SJSA1 (cell line): Measurements from ENCODE around the gene BHLHE40. TPM values are rescaled to one million over a fixed set of nuclear protein-coding genes. Genes with fewer than 3 reads are reported as not detected.

ENCODE experiments used
- DNase-seq, 2 experiments: peaks; one replicate each; pipeline ENCODE4 v3.0.0-alpha.2; 2015 to 2020; ENCODE audit warnings: low spot score in 2 of 2, low read depth in 1 of 2
- H3K27ac ChIP-seq: fragments of 250-450 bp; sonication (Bioruptor Pico); 2 replicates; pipeline ENCODE4 v1.5.1; 2020; ENCODE audit warnings: mild to moderate bottlenecking, moderate library complexity
- H3K27me3 ChIP-seq: fragments of 250-450 bp; sonication (Bioruptor Pico); replicated peaks from 2 replicates; pipeline ENCODE4 v1.5.1; 2020; ENCODE audit warnings: mild to moderate bottlenecking, moderate library complexity
- H3K36me3 ChIP-seq: fragments of 250-450 bp; sonication (Bioruptor Pico); 2 replicates; pipeline ENCODE4 v1.5.1; 2020; ENCODE audit warnings: mild to moderate bottlenecking
- H3K4me1 ChIP-seq: fragments of 250-450 bp; sonication (Bioruptor Pico); replicated peaks from 2 replicates; pipeline ENCODE4 v1.6.1; 2021; ENCODE audit warnings: mild to moderate bottlenecking
- H3K4me3 ChIP-seq: fragments of 250-450 bp; sonication (Bioruptor Pico); 2 replicates; pipeline ENCODE4 v1.5.1; 2020; ENCODE audit warnings: mild to moderate bottlenecking
- H3K9me3 ChIP-seq: fragments of 250-450 bp; sonication (Bioruptor Pico); replicated peaks from 2 replicates; pipeline ENCODE4 v1.5.1; 2020; ENCODE audit warnings: mild to moderate bottlenecking
- total RNA-seq: library from RNA; depleted of rRNA; stranded (reverse); fragments of >200 nt; shearing (Covaris generic); gene quantifications from 2 replicates; pipeline ENCODE4 v1.2.3, GENCODE V29; 2014

The BHLHE40 gene
- total RNA-seq, 1 experiment from 2014 or later: 8.4 TPM

- no peak for DNase-seq
- H3K9me3 ChIP-seq: no peaks in the 10 kb centered on the region
- peaks cover 19% of the 10 kb centered on the region for H3K4me1 ChIP-seq
These were observed 6.3 kb upstream of the BHLHE40 start for GRCh38 chr3:4972652-4973643.

GRCh38 chr3:4974154-4974553 is 5.1 kb upstream of the BHLHE40 start:
- H3K27ac ChIP-seq: no peak overlapping the region

More at GRCh38 chr3:4972652-4973643, 6.3 kb upstream of the BHLHE40 start:
- Histone ChIP-seq H3K36me3 (no peaks in the 10 kb centered on the region), H3K27me3 (no peaks in the 10 kb centered on the region), H3K27ac (no peak overlapping the region), H3K4me3 (no peak overlapping the region)

GRCh38 chr3:4976109-4976508 is 3.1 kb upstream of the BHLHE40 start:
- peaks cover 32% of the 10 kb centered on the region for H3K4me1 ChIP-seq
- H3K9me3 ChIP-seq: no peaks in the 10 kb centered on the region
- peak in 1 of 2 experiments; percentile 12 for DNase-seq
- no peak overlapping the region for H3K4me3 ChIP-seq
- H3K36me3 ChIP-seq: peaks cover 12% of the 10 kb centered on the region
- H3K27ac ChIP-seq: no peak overlapping the region
- no peaks in the 10 kb centered on the region for H3K27me3 ChIP-seq

More at GRCh38 chr3:4974154-4974553, 5.1 kb upstream of the BHLHE40 start:
- Histone ChIP-seq H3K27me3 (no peaks in the 10 kb centered on the region), H3K9me3 (no peaks in the 10 kb centered on the region), H3K4me1 (peaks cover 22% of the 10 kb centered on the region), H3K4me3 (no peak overlapping the region), H3K36me3 (no peaks in the 10 kb centered on the region)
- DNase-seq: no peak

GRCh38 chr3:4977001-4977852 is 2.0 kb upstream of the BHLHE40 start:
- Histone ChIP-seq H3K36me3 (peaks cover 22% of the 10 kb centered on the region), H3K4me1 (peaks cover 43% of the 10 kb centered on the region), H3K27me3 (no peaks in the 10 kb centered on the region), H3K9me3 (no peaks in the 10 kb centered on the region), H3K27ac (peak overlapping the region; percentile 94), H3K4me3 (peak overlapping the region; percentile 79)
- DNase-seq: peak; percentile 64 to 76

- DNase-seq: no peak
- Histone ChIP-seq H3K9me3 (no peaks in the 10 kb centered on the region), H3K27ac (peak overlapping the region; percentile 94), H3K4me3 (peak overlapping the region; percentile 79), H3K4me1 (peaks cover 49% of the 10 kb centered on the region), H3K27me3 (no peaks in the 10 kb centered on the region), H3K36me3 (peaks cover 28% of the 10 kb centered on the region)
These were observed 1.4 kb upstream of the BHLHE40 start for GRCh38 chr3:4977853-4978203.

GRCh38 chr3:4978204-4978965 is 852 bp upstream of the BHLHE40 start:
- peak overlapping the region; percentile 79 for H3K4me3 ChIP-seq

GRCh38 chr3:4978966-4979427 is 240 bp upstream of the BHLHE40 start:
- DNase-seq: peak; percentile 69 to 89
- H3K36me3 ChIP-seq: peaks cover 40% of the 10 kb centered on the region
- peak overlapping the region; percentile 79 for H3K4me3 ChIP-seq
- H3K9me3 ChIP-seq: no peaks in the 10 kb centered on the region
- peaks cover 60% of the 10 kb centered on the region for H3K4me1 ChIP-seq
- no peaks in the 10 kb centered on the region for H3K27me3 ChIP-seq
- peak overlapping the region; percentile 94 for H3K27ac ChIP-seq

More at GRCh38 chr3:4978204-4978965, 852 bp upstream of the BHLHE40 start:
- Histone ChIP-seq H3K27me3 (no peaks in the 10 kb centered on the region), H3K36me3 (peaks cover 34% of the 10 kb centered on the region), H3K27ac (peak overlapping the region; percentile 94), H3K4me1 (peaks cover 54% of the 10 kb centered on the region), H3K9me3 (no peaks in the 10 kb centered on the region)
- DNase-seq: peak; percentile 96 to 97

- peak overlapping the region; percentile 79 for H3K4me3 ChIP-seq
- DNase-seq: peak; percentile 92 to 95
- peak overlapping the region; percentile 79 for H3K27ac ChIP-seq
- peaks cover 73% of the 10 kb centered on the region for H3K4me1 ChIP-seq
- peaks cover 52% of the 10 kb centered on the region for H3K36me3 ChIP-seq
- H3K27me3 ChIP-seq: no peaks in the 10 kb centered on the region
- no peaks in the 10 kb centered on the region for H3K9me3 ChIP-seq
These were observed 1.3 kb downstream of the BHLHE40 start for GRCh38 chr3:4980229-4981203.

- no peak for DNase-seq
- peaks cover 52% of the 10 kb centered on the region for H3K36me3 ChIP-seq
- no peaks in the 10 kb centered on the region for H3K27me3 ChIP-seq
- peak overlapping the region; percentile 21 for H3K4me3 ChIP-seq
- no peaks in the 10 kb centered on the region for H3K9me3 ChIP-seq
- H3K4me1 ChIP-seq: peaks cover 78% of the 10 kb centered on the region
- peak overlapping the region; percentile 37 for H3K27ac ChIP-seq
These were observed 2.0 kb downstream of the BHLHE40 start for GRCh38 chr3:4981294-4981664.

- peaks cover 52% of the 10 kb centered on the region for H3K36me3 ChIP-seq
- H3K4me1 ChIP-seq: peaks cover 78% of the 10 kb centered on the region
- peak overlapping the region; percentile 37 for H3K27ac ChIP-seq
- H3K4me3 ChIP-seq: peak overlapping the region; percentile 21
- no peaks in the 10 kb centered on the region for H3K27me3 ChIP-seq
- peak in 1 of 2 experiments; percentile 37 for DNase-seq
- H3K9me3 ChIP-seq: no peaks in the 10 kb centered on the region
These were observed 2.6 kb downstream of the BHLHE40 start for GRCh38 chr3:4981665-4982494.

GRCh38 chr3:4982773-4983738 is 3.8 kb downstream of the BHLHE40 start:
- H3K4me1 ChIP-seq: peaks cover 73% of the 10 kb centered on the region
- 0 out of 2 replicates have a peak overlapping the region, but pooled peaks have one; percentile 1 for H3K4me3 ChIP-seq
- H3K9me3 ChIP-seq: no peaks in the 10 kb centered on the region
- peaks cover 52% of the 10 kb centered on the region for H3K36me3 ChIP-seq
- peak overlapping the region; percentile 57 for H3K27ac ChIP-seq
- no peaks in the 10 kb centered on the region for H3K27me3 ChIP-seq
- DNase-seq: no peak
